Cardiac ventricle fibroblast (primary cell): Measurements from ENCODE around the gene NME2. TPM values are rescaled to one million over a fixed set of nuclear protein-coding genes. Genes with fewer than 3 reads are reported as not detected.

Source experiments
- total RNA-seq: library from RNA; depleted of rRNA; stranded (reverse); fragments of >200 nt; gene quantifications from 2 replicates; pipeline ENCODE4 v1.2.3, GENCODE V29; 2015

NME2 gene
- total RNA-seq: 576 and 723 TPM in 2 replicates

DNA sequence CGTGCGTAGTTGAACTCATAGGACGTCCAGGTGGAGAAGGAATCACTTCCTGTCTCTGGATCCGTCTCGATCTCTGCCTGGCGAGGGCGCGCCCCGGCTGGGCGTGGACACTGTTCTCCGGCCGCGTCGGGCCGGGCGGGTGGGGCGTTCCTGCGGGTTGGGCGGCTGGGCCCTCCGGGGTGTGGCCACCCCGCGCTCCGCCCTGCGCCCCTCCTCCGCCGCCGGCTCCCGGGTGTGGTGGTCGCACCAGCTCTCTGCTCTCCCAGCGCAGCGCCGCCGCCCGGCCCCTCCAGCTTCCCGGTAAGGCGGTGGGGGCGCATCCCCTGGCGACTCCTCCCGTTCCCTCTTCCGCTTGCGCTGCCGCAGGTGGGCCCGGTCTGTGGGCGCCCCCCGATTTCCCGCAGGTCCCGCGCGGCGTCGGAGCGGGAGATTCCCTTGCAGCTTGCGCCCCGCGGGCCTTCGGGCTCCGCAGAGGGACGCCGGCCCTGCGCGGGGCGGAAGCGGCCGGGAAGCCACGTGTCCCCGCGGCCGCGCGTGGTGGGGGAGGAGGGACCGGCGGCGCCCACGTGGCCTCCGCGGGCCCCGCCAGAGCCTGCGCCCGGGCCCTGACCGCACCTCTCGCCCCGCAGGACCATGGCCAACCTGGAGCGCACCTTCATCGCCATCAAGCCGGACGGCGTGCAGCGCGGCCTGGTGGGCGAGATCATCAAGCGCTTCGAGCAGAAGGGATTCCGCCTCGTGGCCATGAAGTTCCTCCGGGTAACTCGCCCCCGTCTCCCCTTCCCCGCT lies at the start of gene NME2:
Gene NME2 (plus strand): TSS at position 214 of the 789 bp plus-strand sequence. CDS start 420 bp downstream, at position 634.

DNA sequence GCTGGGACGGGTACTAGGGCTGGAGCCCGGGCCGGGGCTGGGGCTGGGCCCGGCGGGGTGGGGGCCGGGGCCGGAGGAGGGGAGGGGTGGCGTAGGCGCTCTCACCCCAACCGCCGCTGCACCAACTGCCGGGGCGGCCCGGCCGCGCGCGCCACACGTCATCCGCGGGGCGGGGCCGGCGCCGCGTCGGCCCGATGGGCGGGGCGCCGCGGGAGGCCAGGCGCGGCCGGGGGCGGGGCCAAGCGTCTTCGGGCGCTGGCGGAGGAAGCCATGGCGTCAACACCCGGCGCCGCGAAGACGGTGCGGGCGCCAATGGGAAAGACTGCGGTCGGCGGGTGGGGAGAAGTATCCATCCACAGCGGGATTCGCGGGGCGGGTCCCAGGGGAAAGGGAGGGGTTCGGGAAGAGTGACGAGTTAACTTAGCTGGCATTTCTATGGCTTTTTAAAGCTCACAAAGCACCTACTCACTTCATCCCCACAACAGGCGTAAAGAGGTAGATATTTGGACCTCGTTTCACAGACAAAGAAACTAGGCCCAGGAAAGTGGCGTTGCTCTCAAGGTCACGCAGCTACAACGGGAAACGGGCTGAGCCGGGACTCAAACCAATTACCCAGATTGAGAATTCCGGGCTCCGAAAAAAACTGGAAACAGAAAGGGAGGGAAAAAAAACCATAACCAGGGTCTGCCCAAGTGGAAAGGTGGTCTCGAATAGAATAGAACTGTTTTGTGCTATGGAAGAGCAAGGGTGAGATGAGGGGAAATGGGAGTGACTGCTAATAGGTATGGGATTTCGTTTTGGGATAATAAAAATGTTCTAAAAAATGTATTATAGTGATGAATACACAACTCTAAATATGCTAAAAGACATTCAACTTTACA lies 45.2 kb upstream of the NME2 start, which contains the start of gene SPAG9:
Gene SPAG9 (minus strand): TSS at position 130 of the 881 bp plus-strand sequence. CDS start 212 bp downstream, outside the sequence.

GRCh38 chr17:51153210-51154072 lies 12.8 kb upstream of the NME2 start, which contains the start of gene NME1:
Gene NME1, plus strand, starts transcription at chr17:51153559. Its CDS starts 2,096 bp downstream, at chr17:51155655.

Other genes starting within 250 kb of the NME2 start
- gene SPAG9, start 45.5 kb upstream of the NME2 start, total RNA-seq: 40.7 and 69.0 TPM in 2 replicates
- gene NME1, start 12.9 kb upstream of the NME2 start, total RNA-seq: 89.5 and 90.9 TPM in 2 replicates
- 7.0 and 8.7 TPM in 2 replicates for gene MBTD1, start 93.6 kb downstream of the NME2 start, total RNA-seq
- gene UTP18, start 94.1 kb downstream of the NME2 start, total RNA-seq: 23.3 and 25.2 TPM in 2 replicates